GM12878 (cell line): ENCODE data around the gene RNF112. TPM values are rescaled to one million over a fixed set of nuclear protein-coding genes. Genes with fewer than 3 reads are reported as not detected.

Experiments
- ATAC-seq: fragments of 200-7000 bp; cut with Tn5 transposase; 3 replicates; pipeline ENCODE4 v1.9.1; 2020; ENCODE audit warnings: mild to moderate bottlenecking, moderate library complexity
- BruUV-seq: library from RNA; stranded (reverse); fragments of 400-500 nt; replicated peaks from 2 replicates; lab custom pipeline; 2021; lab: Mats Ljungman, UMichigan
- CTCF ChIA-PET: fragments of 300-600 bp; sonication (Branson Sonifier 250); formaldehyde crosslinking; extraction: SDS; loops from one replicate; lab custom pipeline; 2021; ENCODE audit warnings: inconsistent platforms; lab: Yijun Ruan, JAX
- POLR2A ChIA-PET: fragments of 350-600 bp; formaldehyde crosslinking; extraction: SDS; loops from one replicate; lab custom pipeline; 2021; ENCODE audit warnings: inconsistent platforms; lab: Charles Lee
- RAD21 ChIA-PET: fragments of 300-600 bp; sonication (Branson Sonifier 250); formaldehyde crosslinking; loops from one replicate; lab custom pipeline; 2023; ENCODE audit warnings: antibody characterized with exemption; ENCODE audit not compliant: unreplicated experiment; lab: Charles Lee
- SMC1A ChIA-PET: fragments of 300-600 bp; sonication (Branson Sonifier 250); formaldehyde crosslinking; loops from one replicate; lab custom pipeline; 2023; ENCODE audit not compliant: unreplicated experiment, uncharacterized antibody; lab: Charles Lee
- DNase-seq: peaks from one replicate; pipeline ENCODE4 v3.0.0-alpha.2; 2011; ENCODE audit warnings: low read depth, low spot score
- FAIRE-seq: peaks from 3 replicates; lab custom pipeline; 2011; peaks lifted over from hg19 to GRCh38; lab: Jason Lieb, UNC
- H2AFZ ChIP-seq: 2 replicates; pipeline ENCODE4 v1.6.0; 2011; ENCODE audit warnings: low read depth, low read length, control low read depth; ENCODE audit not compliant: control insufficient read depth
- H3K27ac ChIP-seq: 2 replicates; pipeline ENCODE4 v1.5.1; 2011; ENCODE audit warnings: control low read depth; ENCODE audit not compliant: control insufficient read depth, insufficient read depth
- H3K27me3 ChIP-seq, 2 experiments: replicated peaks in 1 of 2; 2 replicates each; pipeline versions ENCODE4 v1.6.0 to v1.6.1; 2011; ENCODE audit warnings: low read length in 1 of 2; ENCODE audit not compliant: control insufficient read depth in 2 of 2, insufficient read depth in 2 of 2
- H3K36me3 ChIP-seq, 2 experiments: 2 replicates each; pipeline ENCODE4 v1.5.1; 2011; ENCODE audit warnings: low read length in 1 of 2; ENCODE audit not compliant: control insufficient read depth in 2 of 2, insufficient read depth in 2 of 2
- H3K4me1 ChIP-seq: 2 replicates; pipeline ENCODE4 v1.6.1; 2011; ENCODE audit warnings: mild to moderate bottlenecking, low read length, moderate library complexity, mixed read lengths; ENCODE audit not compliant: control insufficient read depth, insufficient read depth
- H3K4me2 ChIP-seq: 2 replicates; pipeline ENCODE4 v1.6.0; 2011; ENCODE audit warnings: control low read depth; ENCODE audit not compliant: control insufficient read depth, insufficient read depth
- H3K4me3 ChIP-seq: fragments of 200-600 bp; sonication (generic); 2 replicates; pipeline ENCODE4 v1.5.1; 2016
- H3K79me2 ChIP-seq: 2 replicates; pipeline ENCODE4 v1.6.0; 2011; ENCODE audit warnings: low read length; ENCODE audit not compliant: control insufficient read depth, insufficient read depth
- H3K9ac ChIP-seq: 2 replicates; pipeline ENCODE4 v1.8.0; 2011; ENCODE audit warnings: low read length, control low read depth, mixed read lengths; ENCODE audit not compliant: control insufficient read depth, insufficient read depth
- H3K9me3 ChIP-seq: replicated peaks from 3 replicates; pipeline ENCODE4 v1.5.1; 2011; ENCODE audit warnings: mild to moderate bottlenecking, low read length; ENCODE audit not compliant: control insufficient read depth, insufficient read depth
- H4K20me1 ChIP-seq: 2 replicates; pipeline ENCODE4 v1.6.0; 2011; ENCODE audit not compliant: control insufficient read depth, insufficient read depth
- FOS ChIP-seq: IDR thresholded peaks from 3 replicates; pipeline ENCODE4 v1.6.1; 2011; ENCODE audit warnings: borderline replicate concordance; ENCODE audit not compliant: insufficient read length; ENCODE audit errors: extremely low read depth
- TAF1 ChIP-seq: IDR thresholded peaks from 2 replicates; pipeline ENCODE4 v1.6.1; 2011; ENCODE audit warnings: mild to moderate bottlenecking, low read depth, low read length, borderline replicate concordance
- TCF12 ChIP-seq: IDR thresholded peaks from 2 replicates; pipeline ENCODE4 v1.6.1; 2011; ENCODE audit warnings: low read depth, mild to moderate bottlenecking, low read length
- WGBS: methylation state at CpG from one replicate; pipeline ENCODE4 v1.1.6; 2016; ENCODE audit warnings: low lambda C conversion rate; ENCODE audit not compliant: insufficient replicate concordance, insufficient coverage; ENCODE audit errors: missing lambda C conversion rate; 5-methylcytosine and 5-hydroxymethylcytosine counted together
- in situ Hi-C: fragments of 300-500 bp; cut with MboI; formaldehyde crosslinking; loops from 9 replicates; pipeline ENCODE4 v1.14.3; 2018; ENCODE audit warnings: mixed read lengths
- intact Hi-C: fragments of 100-400 bp; cut with micrococcal nuclease; formaldehyde crosslinking; loops from one replicate; pipeline ENCODE4 v1.14.2; 2022; ENCODE audit not compliant: unreplicated experiment
- polyA plus RNA-seq, 11 experiments: library from polyadenylated mRNA; depleted of rRNA in 4 of 11; unstranded in 6 of 11; stranded (reverse) in 5 of 11; fragments of >200 nt; fragmentation: Nextera tagmentation in 4 of 11; fragmentation: Illumina TruSeq in 1 of 11; extraction: Ambion mirVana in 4 of 11; extraction: Trizol in 1 of 11; gene quantifications; 1 replicate in 1 of 11; 2 replicates in 10 of 11; pipeline versions ENCODE4 v1.2.1 to v1.2.3, GENCODE V29; 2011 to 2016; ENCODE audit warnings: inconsistent platforms in 2 of 11, missing spikeins in 2 of 11, low read depth in 1 of 11
- total RNA-seq, 4 experiments: library from RNA; depleted of rRNA in 3 of 4; stranded (reverse); fragments of >200 nt in 3 of 4; fragmentation: Illumina TruSeq in 1 of 4; extraction: Trizol in 1 of 4; gene quantifications; 2 replicates each; pipeline versions ENCODE4 v1.2.1 to v1.2.3, GENCODE V29; 2013 to 2021
- TF ChIP-seq, protein P1 (sequence below): fragments of 450-650 bp; conservative IDR thresholded peaks from 2 replicates; pipeline ENCODE4 v1.6.1; 2017; ENCODE audit warnings: mild to moderate bottlenecking, moderate library complexity
- TF ChIP-seq, protein P2 (sequence below): fragments of 450-650 bp; IDR thresholded peaks from 2 replicates; pipeline ENCODE4 v1.6.1; 2017; ENCODE audit warnings: low read depth, mild to moderate bottlenecking, moderate library complexity
- TF ChIP-seq, protein P3 (sequence below): IDR thresholded peaks from 2 replicates; pipeline ENCODE4 v1.6.1; 2011; ENCODE audit warnings: low read depth, low read length, improper control_type of control experiment, borderline replicate concordance
- TF ChIP-seq, protein P4 (sequence below): fragments of 450-650 bp; IDR thresholded peaks from 2 replicates; pipeline ENCODE4 v1.6.1; 2016; ENCODE audit warnings: mild to moderate bottlenecking

Gene RNF112
- total and polyA plus RNA-seq, 10 of the 15 experiments (the other 5 are each of a cell fraction or from before 2014, with no cell fraction given) = not detected

DNA sequence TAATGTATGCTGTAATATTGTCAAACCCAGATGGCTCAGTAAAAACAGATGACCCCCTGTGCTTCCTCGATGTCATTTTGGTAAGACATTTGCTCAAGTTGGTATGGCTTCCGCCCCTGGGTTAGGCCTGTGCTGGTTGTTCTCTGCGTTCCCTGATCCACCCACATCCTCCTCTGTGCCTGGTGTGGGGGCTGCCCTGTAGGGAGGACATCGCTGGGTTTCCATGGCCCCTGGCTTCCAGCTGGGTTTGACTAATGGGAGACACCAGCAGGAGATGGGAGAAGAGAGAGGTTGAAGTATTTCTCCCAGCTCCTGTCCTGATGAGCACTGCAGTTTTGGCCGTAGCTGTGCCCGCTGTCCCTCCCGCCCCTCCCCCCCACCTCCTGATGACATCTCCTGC is 19.6 kb upstream of the RNF112 start:
- no peak overlapping the region for H3K9ac ChIP-seq
- no TSS peak for BruUV-seq
- TF ChIP-seq TAF1 (no peak), TCF12 (no peak), FOS (no peak)
- TF ChIP-seq, protein P1, sequence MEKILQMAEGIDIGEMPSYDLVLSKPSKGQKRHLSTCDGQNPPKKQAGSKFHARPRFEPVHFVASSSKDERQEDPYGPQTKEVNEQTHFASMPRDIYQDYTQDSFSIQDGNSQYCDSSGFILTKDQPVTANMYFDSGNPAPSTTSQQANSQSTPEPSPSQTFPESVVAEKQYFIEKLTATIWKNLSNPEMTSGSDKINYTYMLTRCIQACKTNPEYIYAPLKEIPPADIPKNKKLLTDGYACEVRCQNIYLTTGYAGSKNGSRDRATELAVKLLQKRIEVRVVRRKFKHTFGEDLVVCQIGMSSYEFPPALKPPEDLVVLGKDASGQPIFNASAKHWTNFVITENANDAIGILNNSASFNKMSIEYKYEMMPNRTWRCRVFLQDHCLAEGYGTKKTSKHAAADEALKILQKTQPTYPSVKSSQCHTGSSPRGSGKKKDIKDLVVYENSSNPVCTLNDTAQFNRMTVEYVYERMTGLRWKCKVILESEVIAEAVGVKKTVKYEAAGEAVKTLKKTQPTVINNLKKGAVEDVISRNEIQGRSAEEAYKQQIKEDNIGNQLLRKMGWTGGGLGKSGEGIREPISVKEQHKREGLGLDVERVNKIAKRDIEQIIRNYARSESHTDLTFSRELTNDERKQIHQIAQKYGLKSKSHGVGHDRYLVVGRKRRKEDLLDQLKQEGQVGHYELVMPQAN = no peak
- TF ChIP-seq, protein P2, sequence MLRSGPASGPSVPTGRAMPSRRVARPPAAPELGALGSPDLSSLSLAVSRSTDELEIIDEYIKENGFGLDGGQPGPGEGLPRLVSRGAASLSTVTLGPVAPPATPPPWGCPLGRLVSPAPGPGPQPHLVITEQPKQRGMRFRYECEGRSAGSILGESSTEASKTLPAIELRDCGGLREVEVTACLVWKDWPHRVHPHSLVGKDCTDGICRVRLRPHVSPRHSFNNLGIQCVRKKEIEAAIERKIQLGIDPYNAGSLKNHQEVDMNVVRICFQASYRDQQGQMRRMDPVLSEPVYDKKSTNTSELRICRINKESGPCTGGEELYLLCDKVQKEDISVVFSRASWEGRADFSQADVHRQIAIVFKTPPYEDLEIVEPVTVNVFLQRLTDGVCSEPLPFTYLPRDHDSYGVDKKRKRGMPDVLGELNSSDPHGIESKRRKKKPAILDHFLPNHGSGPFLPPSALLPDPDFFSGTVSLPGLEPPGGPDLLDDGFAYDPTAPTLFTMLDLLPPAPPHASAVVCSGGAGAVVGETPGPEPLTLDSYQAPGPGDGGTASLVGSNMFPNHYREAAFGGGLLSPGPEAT = no peak
- TF ChIP-seq, protein P3, sequence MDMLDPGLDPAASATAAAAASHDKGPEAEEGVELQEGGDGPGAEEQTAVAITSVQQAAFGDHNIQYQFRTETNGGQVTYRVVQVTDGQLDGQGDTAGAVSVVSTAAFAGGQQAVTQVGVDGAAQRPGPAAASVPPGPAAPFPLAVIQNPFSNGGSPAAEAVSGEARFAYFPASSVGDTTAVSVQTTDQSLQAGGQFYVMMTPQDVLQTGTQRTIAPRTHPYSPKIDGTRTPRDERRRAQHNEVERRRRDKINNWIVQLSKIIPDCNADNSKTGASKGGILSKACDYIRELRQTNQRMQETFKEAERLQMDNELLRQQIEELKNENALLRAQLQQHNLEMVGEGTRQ = no peak
- TF ChIP-seq, protein P4, sequence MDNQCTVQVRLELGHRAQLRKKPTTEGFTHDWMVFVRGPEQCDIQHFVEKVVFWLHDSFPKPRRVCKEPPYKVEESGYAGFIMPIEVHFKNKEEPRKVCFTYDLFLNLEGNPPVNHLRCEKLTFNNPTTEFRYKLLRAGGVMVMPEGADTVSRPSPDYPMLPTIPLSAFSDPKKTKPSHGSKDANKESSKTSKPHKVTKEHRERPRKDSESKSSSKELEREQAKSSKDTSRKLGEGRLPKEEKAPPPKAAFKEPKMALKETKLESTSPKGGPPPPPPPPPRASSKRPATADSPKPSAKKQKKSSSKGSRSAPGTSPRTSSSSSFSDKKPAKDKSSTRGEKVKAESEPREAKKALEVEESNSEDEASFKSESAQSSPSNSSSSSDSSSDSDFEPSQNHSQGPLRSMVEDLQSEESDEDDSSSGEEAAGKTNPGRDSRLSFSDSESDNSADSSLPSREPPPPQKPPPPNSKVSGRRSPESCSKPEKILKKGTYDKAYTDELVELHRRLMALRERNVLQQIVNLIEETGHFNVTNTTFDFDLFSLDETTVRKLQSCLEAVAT = no peak
- TF ChIP-seq, all 136 proteins: peak for 0
- intact Hi-C loops = no loop called here
- FAIRE-seq = no peak
- Histone ChIP-seq H3K27me3 (peaks cover 0 to 1% of the 10 kb centered on the region in 2 experiments; a peak in 1 of 4 replicates), H2AFZ (no peak overlapping the region), H3K4me3 (no peak overlapping the region), H3K79me2 (no peaks in the 10 kb centered on the region), H3K4me2 (no peak overlapping the region), H3K36me3 (no peaks in the 10 kb centered on the region), H4K20me1 (no peaks in the 10 kb centered on the region), H3K9me3 (no peaks in the 10 kb centered on the region), H3K27ac (no peak overlapping the region), H3K4me1 (no peaks in the 10 kb centered on the region)
- DNase-seq = no peak
- in situ Hi-C loops = no loop called here
- CTCF ChIA-PET = no interaction called here
- RAD21 ChIA-PET = no interaction called here
- POLR2A ChIA-PET = no interaction called here
- ATAC-seq = no peak
- WGBS = 30% methylated on average over 6 of the region's 7 CpGs
- SMC1A ChIA-PET = no interaction called here
